GM21717 (cell line): ENCODE results near the gene TFAM.

Experiments used
- ATAC-seq: cut with Tn5 transposase; IDR thresholded peaks from one replicate; pipeline ENCODE4 v1.9.1; 2021; ENCODE audit warnings: mild to moderate bottlenecking, moderate library complexity; ENCODE audit not compliant: unreplicated experiment

TFAM gene

DNA sequence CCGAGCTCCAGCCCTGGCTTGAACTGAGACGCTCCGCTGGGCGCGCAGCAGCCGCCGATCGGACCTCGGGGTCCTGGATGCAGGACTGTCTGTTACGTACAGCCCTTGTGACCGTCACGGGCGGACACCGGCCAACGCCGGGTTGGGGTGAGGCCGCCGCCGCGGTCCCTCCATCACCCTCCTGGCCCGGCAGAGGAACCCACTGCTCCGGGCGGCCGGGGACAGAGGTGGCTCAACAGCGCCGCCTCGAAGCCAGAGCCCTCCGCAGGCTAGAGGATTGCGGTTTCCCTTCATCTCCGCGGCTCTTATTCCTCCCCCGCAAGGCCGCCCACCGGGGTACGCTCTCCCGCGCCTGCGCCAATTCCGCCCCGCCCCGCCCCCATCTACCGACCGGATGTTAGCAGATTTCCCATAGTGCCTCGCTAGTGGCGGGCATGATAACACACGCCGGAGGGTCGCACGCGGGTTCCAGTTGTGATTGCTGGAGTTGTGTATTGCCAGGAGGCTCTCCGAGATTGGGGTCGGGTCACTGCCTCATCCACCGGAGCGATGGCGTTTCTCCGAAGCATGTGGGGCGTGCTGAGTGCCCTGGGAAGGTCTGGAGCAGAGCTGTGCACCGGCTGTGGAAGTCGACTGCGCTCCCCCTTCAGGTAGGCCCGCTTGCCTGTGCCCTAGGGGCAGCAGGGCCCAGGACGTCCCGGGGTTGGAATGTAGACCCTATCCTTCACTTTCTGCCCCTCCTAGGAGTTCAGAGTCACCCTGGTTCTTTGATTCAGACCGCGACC, at the start of gene TFAM:
Gene TFAM (plus strand): TSS at position 412 of the 785 bp plus-strand sequence. CDS start 138 bp downstream, at position 550.
- peak; percentile 89 for ATAC-seq

GRCh38 chr10:58336242-58336641, 49.0 kb upstream of the TFAM start:
- no peak for ATAC-seq

GRCh38 chr10:58341422-58341821, 43.8 kb upstream of the TFAM start:
- ATAC-seq, result no peak

- no peak for ATAC-seq
These were observed 43.3 kb upstream of the TFAM start for GRCh38 chr10:58341947-58342346.

GRCh38 chr10:58347967-58348366, 37.2 kb upstream of the TFAM start:
- ATAC-seq, result no peak

DNA sequence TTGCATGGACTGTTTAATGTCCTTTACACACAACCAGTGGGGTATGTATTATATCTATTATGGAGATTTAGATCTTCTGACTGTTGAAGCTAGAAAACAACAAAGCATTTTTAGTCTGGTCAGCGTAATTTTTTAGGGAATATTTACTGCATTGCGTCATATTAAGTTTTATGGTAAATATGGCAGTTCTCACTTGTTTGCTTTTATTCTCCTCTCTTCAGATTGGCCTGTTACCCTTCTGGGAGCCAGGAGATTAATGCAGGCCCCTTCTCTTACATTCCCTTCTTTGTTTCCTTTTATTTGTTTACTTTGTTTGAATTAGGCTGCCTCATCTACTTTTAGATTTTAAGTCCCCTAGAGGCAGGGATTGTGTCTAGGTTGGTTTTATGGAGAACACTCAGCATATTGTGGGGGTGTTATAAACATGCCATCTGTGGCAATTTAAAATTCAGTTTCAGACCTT, 36.6 kb upstream of the TFAM start:
- ATAC-seq, result no peak

DNA sequence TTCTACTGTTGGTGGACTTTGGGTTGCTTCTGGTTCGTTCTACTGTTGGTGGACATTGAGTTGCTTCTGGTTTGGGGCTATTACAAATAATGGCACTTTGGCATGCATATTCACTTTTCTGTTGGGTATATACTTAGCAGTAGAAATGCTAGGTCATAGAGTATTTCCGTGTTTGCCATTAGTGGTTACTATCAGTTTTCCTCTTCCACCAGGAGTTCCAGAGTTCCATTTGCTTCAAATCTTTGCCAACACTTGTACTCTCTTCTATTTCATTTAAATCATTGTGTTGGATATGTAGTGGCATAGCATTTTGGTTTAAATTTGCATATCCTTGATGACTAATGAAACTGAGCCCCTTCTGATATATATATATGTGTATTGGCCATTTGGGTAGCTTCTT, 35.2 kb upstream of the TFAM start:
- ATAC-seq, result no peak

DNA sequence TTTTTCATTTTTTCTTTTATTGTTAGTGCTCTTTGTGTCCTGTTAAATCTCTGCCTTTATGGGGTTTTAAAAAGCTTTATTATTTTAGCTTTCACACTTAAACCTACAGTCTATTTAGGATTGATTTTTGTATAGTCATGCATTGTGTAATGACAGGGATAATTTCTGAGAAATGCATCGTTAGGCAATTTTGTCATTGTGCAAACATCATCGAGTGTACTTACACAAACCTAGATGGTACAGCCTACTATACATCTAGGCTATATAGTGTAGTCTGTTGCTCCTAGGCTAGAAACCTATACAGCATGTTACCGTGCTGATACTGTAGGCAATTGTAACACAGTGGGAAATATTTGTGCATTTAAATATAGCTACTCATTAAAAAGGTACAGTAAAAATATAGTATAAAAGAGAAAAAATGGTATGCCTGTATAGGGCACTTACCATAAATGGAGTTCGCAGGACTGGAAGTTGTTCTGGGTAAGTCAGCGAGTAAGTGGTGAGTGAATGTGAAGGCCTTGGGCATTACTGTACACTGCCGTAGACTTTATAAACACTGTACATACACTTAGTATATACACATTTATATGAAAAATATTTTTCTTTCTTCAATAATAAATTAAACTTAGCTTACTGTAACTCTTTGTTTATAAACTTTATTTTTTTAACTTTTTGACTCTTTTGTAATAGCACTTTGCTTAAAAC, 34.4 kb upstream of the TFAM start:
- no peak for ATAC-seq

- ATAC-seq, result no peak
These were observed 33.3 kb upstream of the TFAM start for GRCh38 chr10:58351616-58352578.

DNA sequence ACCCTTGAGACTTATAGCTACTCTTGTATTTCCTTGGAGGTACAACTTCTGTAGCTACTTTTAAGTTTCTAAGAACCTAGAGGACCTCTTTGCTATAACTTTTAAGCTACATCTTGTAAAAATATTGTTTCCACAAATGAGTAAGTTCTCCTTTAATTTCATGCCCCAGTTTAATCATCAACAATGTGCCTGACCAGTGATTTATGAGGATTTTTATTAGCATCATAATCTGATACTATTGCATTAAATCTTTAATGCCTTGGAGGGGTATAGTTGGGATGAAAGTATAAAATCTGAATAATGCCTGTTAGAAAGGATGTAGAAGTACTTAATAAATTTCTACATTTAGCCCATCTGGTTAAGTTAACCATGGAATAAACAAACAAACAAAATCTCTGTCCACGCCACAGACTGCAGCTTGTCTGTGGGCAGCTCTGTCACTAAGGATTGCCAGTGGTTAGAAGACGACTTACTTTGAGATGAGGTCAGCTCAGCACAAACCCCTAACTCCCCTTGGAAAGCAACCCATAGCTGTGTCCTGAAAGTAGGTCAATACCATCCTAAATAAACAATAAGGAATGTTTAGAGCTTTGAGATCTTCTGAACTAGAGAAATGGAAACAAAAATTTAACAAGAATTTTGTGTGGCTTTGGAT, 32.1 kb upstream of the TFAM start:
- no peak for ATAC-seq

- no peak for ATAC-seq
These were observed 28.5 kb upstream of the TFAM start for GRCh38 chr10:58356756-58357155.

- ATAC-seq, result no peak
These were observed 26.8 kb upstream of the TFAM start for GRCh38 chr10:58358314-58358933.

DNA sequence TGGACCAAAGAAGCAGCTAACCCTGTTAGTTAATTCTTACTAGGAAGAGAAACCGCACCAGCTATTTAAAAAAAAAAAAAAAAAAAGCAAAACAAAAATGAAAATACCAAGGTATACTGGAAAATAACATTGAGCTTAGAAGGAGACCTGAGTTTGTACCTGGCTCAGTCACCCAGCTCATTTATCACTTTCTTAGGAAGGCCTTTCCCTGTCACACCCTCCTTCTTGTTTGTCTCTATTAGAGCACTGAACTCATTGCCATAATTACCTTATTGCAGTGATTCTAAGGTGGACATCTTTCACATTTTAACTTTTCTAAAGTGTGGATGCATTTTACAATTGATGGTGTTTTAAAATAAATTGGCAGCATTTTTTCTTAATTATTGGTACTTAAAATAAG, 26.3 kb upstream of the TFAM start:
- no peak for ATAC-seq

GRCh38 chr10:58359541-58359940, 25.7 kb upstream of the TFAM start:
- ATAC-seq, result no peak

DNA sequence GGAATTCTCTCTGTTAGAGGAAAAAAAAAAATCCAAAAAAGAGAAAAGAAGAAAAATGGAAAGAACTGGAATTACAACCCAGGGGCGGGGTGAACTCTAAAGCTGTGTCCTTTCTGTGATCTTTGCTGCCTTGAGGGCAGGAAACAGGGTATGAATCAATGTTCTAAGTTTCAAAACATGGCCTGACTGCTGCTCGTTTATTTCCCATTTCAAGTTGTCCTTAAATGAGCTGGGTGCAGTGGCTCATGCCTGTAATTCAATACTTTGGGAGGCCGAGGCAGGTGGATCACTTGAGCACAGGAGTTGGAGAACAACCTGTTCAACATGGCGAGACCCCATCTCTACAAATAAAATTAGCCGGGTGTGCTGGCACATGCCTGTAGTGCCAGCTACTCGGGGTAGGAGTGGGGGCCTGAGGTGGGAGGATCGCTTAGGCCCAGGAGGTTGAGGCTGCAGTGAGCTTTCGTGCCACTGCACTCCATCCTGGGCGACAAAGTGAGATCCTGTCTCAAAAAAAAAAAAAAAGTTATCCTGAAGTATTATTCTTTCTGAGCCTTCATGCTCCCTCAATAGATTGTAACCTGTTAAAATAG, 24.7 kb upstream of the TFAM start:
- ATAC-seq, result no peak

GRCh38 chr10:58361353-58361752, 23.9 kb upstream of the TFAM start:
- ATAC-seq, result no peak

GRCh38 chr10:58362027-58362789, 23.0 kb upstream of the TFAM start:
- no peak for ATAC-seq

DNA sequence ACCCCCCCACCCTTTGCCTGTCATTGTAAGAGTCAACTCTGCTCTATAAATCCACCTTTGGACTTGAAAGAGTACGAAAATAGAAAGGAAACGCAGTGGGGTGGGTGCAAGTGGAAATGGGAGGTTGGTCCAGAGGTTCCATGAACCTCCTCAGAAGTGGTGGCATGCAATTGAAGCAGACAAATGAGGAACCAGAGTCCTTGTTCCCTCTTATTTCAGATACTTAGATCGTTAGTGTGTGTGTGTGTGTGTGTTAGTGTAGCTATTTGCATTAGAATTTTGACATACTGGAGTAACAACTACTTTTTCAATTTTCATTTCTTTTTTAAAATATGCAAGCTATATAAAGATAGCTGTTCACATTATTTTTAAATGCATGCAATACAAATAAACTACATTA, 18.1 kb upstream of the TFAM start:
- ATAC-seq, result no peak

- ATAC-seq, result no peak
These were observed 13.7 kb upstream of the TFAM start for GRCh38 chr10:58371473-58371872.
